Left lobe of liver (tissue), 2 donors: Measurements from ENCODE around the gene JAM2. TPM values are rescaled to one million over a fixed set of nuclear protein-coding genes. Genes with fewer than 3 reads are reported as not detected.

Source experiments
- ATAC-seq: fragments of 200-7000 bp; cut with Tn5 transposase; one replicate; pipeline ENCODE4 v1.9.1; 2020; ENCODE audit warnings: mild to moderate bottlenecking, moderate library complexity
- DNase-seq: peaks from one replicate; pipeline ENCODE4 v3.0.0-alpha.2; 2020; ENCODE audit warnings: low spot score
- total RNA-seq: library from RNA; stranded (reverse); gene quantifications from one replicate; pipeline ENCODE4 v1.2.1, GENCODE V29; 2021
- donor health status: DM: no; HTN: no; CAD: no; lungs with moderate emphysema.
- donor health status: DM: no; HTN: yes; CAD: no.

Gene JAM2
- total RNA-seq, 1 donor from 2014 or later = 1.8 TPM

GRCh38 chr21:25760677-25761076, 121.6 kb downstream of the JAM2 start:
- ATAC-seq (no peak), DNase-seq (no peak)

- ATAC-seq (no peak), DNase-seq (no peak)
Observed at GRCh38 chr21:25764065-25764464, 125.0 kb downstream of the JAM2 start.

Other genes starting within 250 kb of the JAM2 start
- 17.4 TPM for gene MRPL39, start 31.8 kb upstream of the JAM2 start, total RNA-seq
- 116 TPM for gene ATP5PF, start 95.6 kb downstream of the JAM2 start, total RNA-seq
- 10.9 TPM for gene GABPA, start 95.7 kb downstream of the JAM2 start, total RNA-seq